NB4 (cell line): ENCODE measurements around the gene CACNA2D3.
A peak's percentile ranks its signal among the peaks of the same experiment; 100 is the strongest.

Source experiments
- MYC ChIP-seq: IDR thresholded peaks from 2 replicates; pipeline ENCODE4 v1.6.1; 2011; ENCODE audit warnings: low read depth, low read length
- POLR2A ChIP-seq: IDR thresholded peaks from 2 replicates; pipeline ENCODE4 v1.6.1; 2011; ENCODE audit warnings: mild to moderate bottlenecking; ENCODE audit not compliant: insufficient read length; ENCODE audit errors: extremely low read depth
- TF ChIP-seq, protein P1 (sequence below): IDR thresholded peaks from one replicate; pipeline ENCODE4 v1.5.1; 2012; ENCODE audit warnings: low read depth, low read length
- TF ChIP-seq, protein P2 (sequence below): IDR thresholded peaks from 2 replicates; pipeline ENCODE4 v1.6.1; 2011; ENCODE audit warnings: low read depth, low read length

DNA sequence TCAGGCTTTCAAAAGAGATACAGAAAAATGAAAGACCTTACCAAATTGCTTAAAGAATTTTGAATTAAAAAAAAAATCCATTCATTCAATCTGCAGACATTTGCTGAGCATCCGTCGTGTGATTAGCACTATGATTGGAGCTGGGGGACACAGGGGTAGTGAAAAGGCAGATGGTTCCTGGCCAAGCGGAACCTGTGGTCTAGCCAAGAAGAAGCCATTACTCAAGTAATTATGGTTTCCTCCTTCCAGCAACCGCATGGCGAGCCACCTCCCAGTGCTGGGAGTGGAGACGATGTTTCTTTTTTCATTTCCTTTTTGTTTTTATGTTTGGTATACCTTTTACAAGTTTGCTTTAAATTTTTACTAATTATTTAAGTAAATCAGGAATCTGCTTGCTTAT is 140.2 kb downstream of the CACNA2D3 start:
- TF ChIP-seq, protein P1, sequence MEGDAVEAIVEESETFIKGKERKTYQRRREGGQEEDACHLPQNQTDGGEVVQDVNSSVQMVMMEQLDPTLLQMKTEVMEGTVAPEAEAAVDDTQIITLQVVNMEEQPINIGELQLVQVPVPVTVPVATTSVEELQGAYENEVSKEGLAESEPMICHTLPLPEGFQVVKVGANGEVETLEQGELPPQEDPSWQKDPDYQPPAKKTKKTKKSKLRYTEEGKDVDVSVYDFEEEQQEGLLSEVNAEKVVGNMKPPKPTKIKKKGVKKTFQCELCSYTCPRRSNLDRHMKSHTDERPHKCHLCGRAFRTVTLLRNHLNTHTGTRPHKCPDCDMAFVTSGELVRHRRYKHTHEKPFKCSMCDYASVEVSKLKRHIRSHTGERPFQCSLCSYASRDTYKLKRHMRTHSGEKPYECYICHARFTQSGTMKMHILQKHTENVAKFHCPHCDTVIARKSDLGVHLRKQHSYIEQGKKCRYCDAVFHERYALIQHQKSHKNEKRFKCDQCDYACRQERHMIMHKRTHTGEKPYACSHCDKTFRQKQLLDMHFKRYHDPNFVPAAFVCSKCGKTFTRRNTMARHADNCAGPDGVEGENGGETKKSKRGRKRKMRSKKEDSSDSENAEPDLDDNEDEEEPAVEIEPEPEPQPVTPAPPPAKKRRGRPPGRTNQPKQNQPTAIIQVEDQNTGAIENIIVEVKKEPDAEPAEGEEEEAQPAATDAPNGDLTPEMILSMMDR = no peak
- TF ChIP-seq POLR2A (no peak), MYC (0 out of 2 replicates have a peak, but pooled peaks have one; percentile 22)
- TF ChIP-seq, protein P2, sequence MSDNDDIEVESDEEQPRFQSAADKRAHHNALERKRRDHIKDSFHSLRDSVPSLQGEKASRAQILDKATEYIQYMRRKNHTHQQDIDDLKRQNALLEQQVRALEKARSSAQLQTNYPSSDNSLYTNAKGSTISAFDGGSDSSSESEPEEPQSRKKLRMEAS = 0 out of 2 replicates have a peak, but pooled peaks have one; percentile 11
